IPS-15b (cell line): ENCODE results near the gene FUT8.

Experiments
- H3K27me3 ChIP-seq: one replicate; pipeline ENCODE4 v1.6.1; 2013; ENCODE audit warnings: low read length; ENCODE audit not compliant: control insufficient read depth, insufficient read depth
- H3K36me3 ChIP-seq: one replicate; pipeline ENCODE4 v1.6.1; 2013; ENCODE audit warnings: low read length; ENCODE audit not compliant: control insufficient read depth, insufficient read depth
- H3K4me1 ChIP-seq: one replicate; pipeline ENCODE4 v1.6.1; 2013; ENCODE audit warnings: mild to moderate bottlenecking, low read length; ENCODE audit not compliant: control insufficient read depth, insufficient read depth
- H3K4me3 ChIP-seq: one replicate; pipeline ENCODE4 v1.5.1; 2013; ENCODE audit warnings: low read depth, low read length
- H3K9ac ChIP-seq: one replicate; pipeline ENCODE4 v1.6.1; 2013; ENCODE audit warnings: low read depth, mild to moderate bottlenecking, low read length
- H3K9me3 ChIP-seq: one replicate; pipeline ENCODE4 v1.6.1; 2013; ENCODE audit warnings: mild to moderate bottlenecking, low read length; ENCODE audit not compliant: control insufficient read depth, insufficient read depth

FUT8 gene

GRCh38 chr14:65482757-65483438, 70.4 kb downstream of the FUT8 start:
- H3K4me3 ChIP-seq = no peak overlapping the region
- no peaks in the 10 kb centered on the region for H3K36me3 ChIP-seq
- no peaks in the 10 kb centered on the region for H3K27me3 ChIP-seq
- peaks cover 24% of the 10 kb centered on the region for H3K4me1 ChIP-seq
- H3K9me3 ChIP-seq = no peaks in the 10 kb centered on the region
- H3K9ac ChIP-seq = no peak overlapping the region

DNA sequence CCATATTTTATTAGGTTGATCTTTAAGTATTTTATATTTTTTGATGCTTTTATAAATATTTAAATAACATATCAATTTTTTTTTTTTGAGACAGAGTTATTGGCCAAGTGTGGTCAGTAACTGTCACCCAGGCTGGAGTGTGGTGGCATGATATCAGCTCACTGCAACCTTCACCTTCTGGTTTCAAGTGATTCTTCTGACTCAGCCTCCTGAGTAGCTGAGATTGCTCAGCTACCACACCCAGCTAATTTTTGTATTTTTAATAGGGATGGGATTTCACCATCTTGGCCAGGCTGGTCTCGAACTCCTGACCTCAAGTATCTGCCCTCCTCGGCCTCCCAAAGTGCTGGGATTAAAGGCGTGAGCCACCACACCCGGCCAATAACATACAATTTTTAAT, 71.1 kb downstream of the FUT8 start:
- Histone ChIP-seq H3K9me3 (no peaks in the 10 kb centered on the region), H3K9ac (no peak overlapping the region), H3K27me3 (no peaks in the 10 kb centered on the region), H3K36me3 (no peaks in the 10 kb centered on the region), H3K4me3 (no peak overlapping the region), H3K4me1 (peaks cover 23% of the 10 kb centered on the region)

DNA sequence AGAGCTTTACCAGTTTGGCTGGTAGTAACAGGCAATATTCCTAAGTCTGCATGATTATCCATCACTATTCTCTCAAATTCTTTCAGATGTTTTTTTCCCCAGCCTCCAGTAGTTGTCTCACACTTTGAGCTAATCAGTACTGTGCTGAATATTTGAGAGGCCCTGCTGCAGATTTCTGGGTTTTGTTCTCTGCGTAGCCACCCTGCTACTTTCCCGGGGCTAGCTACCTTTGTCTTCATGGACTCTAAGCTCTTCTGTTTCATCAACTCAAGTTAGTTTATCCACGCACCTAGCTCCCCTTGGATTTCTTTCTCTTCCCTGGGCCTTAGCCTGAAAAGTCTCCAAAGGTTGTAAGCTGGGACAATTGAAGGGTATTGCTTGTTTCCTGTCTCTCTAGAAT, 73.0 kb downstream of the FUT8 start:
- no peak overlapping the region for H3K4me3 ChIP-seq
- no peaks in the 10 kb centered on the region for H3K36me3 ChIP-seq
- no peaks in the 10 kb centered on the region for H3K9me3 ChIP-seq
- no peaks in the 10 kb centered on the region for H3K27me3 ChIP-seq
- no peak overlapping the region for H3K9ac ChIP-seq
- peaks cover 19% of the 10 kb centered on the region for H3K4me1 ChIP-seq

DNA sequence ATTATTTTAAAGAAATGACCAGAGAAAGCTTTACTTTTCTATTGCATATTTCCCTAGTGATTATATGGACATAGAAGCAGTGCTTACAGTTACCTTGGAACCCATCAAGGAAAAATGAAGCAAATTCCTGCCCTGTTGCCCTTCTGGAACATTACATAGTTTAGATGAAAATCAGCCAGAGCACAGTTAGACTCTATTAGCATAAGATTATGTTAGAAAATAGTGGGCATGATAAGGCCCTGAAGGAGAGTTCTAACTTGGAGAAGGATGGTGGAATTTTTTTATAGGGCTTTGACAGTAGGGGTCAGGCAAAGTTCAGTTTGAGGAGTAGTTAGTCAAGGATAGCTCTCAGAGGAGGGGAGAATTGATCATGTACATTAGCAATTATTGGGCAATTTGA, 74.3 kb downstream of the FUT8 start:
- H3K4me1 ChIP-seq = peaks cover 19% of the 10 kb centered on the region
- H3K36me3 ChIP-seq = no peaks in the 10 kb centered on the region
- H3K4me3 ChIP-seq = no peak overlapping the region
- no peaks in the 10 kb centered on the region for H3K27me3 ChIP-seq
- H3K9ac ChIP-seq = no peak overlapping the region
- no peaks in the 10 kb centered on the region for H3K9me3 ChIP-seq

DNA sequence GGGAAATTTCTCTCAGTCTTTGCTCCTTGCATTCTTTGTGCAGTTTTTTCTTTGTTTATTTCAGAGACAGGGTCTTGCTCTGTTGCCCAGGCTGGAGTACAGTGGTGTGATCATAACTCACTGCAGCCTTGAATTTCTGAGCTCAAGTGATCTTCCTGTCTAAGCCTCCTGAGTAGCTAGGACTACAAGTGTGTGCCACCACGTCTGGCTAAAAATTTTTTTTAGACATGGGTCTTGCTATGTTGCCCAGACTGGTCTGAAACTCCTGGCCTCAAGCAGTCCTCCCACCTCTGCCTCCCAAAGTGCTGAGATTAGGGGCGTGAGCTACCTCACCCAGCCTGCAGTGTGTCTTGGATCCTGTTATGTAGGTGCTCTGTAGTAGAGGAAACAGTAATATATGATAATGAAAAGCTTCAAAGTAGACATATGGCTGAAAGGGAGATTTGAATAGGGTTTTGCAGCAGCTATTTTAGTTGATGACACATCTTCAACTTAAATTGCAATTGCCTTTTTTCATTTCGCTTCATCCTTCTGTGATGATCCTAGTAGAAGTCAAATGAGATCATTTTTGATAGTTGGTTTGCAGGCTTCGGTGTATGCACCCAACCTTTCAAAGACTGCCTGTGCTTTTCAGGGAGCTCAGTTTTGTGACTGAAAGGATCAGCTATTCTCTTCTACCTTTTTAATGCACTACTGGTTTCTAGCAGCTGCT, 75.4 kb downstream of the FUT8 start:
- H3K27me3 ChIP-seq = no peaks in the 10 kb centered on the region
- no peaks in the 10 kb centered on the region for H3K9me3 ChIP-seq
- no peaks in the 10 kb centered on the region for H3K36me3 ChIP-seq
- no peak overlapping the region for H3K9ac ChIP-seq
- peaks cover 13% of the 10 kb centered on the region for H3K4me1 ChIP-seq
- H3K4me3 ChIP-seq = no peak overlapping the region

DNA sequence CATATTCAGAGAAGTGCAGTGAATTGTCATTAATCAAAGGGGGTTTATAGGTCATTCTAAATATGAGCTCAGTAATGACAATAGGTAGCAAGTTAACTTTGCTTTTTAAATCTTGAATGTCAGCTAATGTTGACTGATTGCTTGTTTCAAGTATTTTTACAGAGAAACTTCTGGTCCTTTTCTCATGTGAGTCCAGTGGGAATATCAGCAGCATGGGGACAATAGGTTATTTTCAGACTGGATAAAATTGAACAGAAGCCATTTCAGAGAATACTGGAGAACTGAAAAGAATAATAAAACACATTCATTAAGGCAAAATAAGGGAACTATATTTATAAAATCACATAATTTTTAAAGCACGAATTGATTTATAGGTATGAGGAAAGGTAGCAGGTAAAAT, 78.7 kb downstream of the FUT8 start:
- no peaks in the 10 kb centered on the region for H3K9me3 ChIP-seq
- no peaks in the 10 kb centered on the region for H3K27me3 ChIP-seq
- no peaks in the 10 kb centered on the region for H3K36me3 ChIP-seq
- H3K4me3 ChIP-seq = no peak overlapping the region
- peaks cover 5% of the 10 kb centered on the region for H3K4me1 ChIP-seq
- H3K9ac ChIP-seq = no peak overlapping the region

DNA sequence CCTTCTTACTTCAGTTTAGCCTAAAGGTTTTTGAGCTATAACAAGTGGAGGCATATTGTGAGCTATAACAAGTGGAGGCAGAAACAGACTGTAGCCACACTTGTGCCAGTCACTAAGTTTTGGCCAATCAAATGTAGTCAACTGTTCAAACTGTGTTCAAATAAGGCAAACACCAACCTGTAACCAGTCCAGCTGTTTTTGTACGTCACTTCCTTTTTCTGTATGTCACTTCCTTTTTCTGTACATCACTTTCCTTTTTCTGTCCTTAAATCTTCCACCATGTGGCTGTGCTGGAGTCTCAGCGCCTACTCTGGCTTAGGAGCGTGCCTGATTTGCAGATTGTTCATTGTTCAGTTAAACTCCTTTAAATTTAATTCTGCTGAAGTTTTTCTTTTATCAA, 79.7 kb downstream of the FUT8 start:
- H3K27me3 ChIP-seq = no peaks in the 10 kb centered on the region
- no peak overlapping the region for H3K9ac ChIP-seq
- H3K36me3 ChIP-seq = no peaks in the 10 kb centered on the region
- H3K9me3 ChIP-seq = no peaks in the 10 kb centered on the region
- peaks cover 5% of the 10 kb centered on the region for H3K4me1 ChIP-seq
- no peak overlapping the region for H3K4me3 ChIP-seq

DNA sequence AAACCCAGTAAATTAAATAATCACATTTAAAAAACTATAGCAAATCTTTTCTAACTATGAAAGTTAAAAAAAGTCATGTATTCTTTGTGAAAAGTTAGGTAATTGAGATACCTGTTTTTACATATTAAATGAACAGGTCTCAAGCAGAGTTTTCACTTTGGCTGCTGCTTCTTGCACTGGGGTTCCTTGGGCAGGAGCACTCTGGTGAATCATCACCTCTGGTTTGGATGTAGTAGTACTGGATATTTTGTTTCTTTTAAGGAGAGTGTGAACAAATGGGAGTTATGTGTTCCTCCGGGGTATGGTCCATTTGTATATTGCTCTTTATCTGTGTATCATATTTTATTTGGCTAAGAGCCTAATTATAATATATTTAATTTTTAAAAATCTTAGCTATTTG, 82.7 kb downstream of the FUT8 start:
- Histone ChIP-seq H3K4me3 (no peak overlapping the region), H3K27me3 (no peaks in the 10 kb centered on the region), H3K9ac (no peak overlapping the region), H3K36me3 (no peaks in the 10 kb centered on the region), H3K4me1 (no peaks in the 10 kb centered on the region), H3K9me3 (no peaks in the 10 kb centered on the region)

GRCh38 chr14:65496178-65496993, 83.9 kb downstream of the FUT8 start:
- H3K9me3 ChIP-seq = no peaks in the 10 kb centered on the region
- H3K36me3 ChIP-seq = no peaks in the 10 kb centered on the region
- no peak overlapping the region for H3K4me3 ChIP-seq
- H3K4me1 ChIP-seq = no peaks in the 10 kb centered on the region
- no peaks in the 10 kb centered on the region for H3K27me3 ChIP-seq
- H3K9ac ChIP-seq = no peak overlapping the region

DNA sequence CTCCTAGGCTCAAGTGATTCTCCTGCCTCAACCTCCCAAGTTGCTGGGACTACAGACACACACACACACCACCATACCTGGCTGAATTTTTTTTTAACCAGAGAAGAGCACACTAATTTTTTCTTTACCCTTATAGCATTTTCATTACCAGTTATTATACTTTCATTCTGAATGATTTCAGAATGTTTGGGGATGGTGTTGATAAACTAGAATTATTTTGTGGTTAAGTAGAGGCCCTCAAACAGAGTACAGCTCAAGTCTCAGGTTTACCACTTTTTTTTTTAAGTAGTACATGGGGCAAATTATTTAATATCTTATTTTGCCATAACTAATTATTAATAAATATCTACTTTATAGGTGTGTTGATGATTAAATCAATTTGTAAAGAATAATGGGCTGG, 86.6 kb downstream of the FUT8 start:
- Histone ChIP-seq H3K9ac (no peak overlapping the region), H3K27me3 (peaks cover 4% of the 10 kb centered on the region), H3K4me1 (no peaks in the 10 kb centered on the region), H3K9me3 (no peaks in the 10 kb centered on the region), H3K4me3 (no peak overlapping the region), H3K36me3 (no peaks in the 10 kb centered on the region)

DNA sequence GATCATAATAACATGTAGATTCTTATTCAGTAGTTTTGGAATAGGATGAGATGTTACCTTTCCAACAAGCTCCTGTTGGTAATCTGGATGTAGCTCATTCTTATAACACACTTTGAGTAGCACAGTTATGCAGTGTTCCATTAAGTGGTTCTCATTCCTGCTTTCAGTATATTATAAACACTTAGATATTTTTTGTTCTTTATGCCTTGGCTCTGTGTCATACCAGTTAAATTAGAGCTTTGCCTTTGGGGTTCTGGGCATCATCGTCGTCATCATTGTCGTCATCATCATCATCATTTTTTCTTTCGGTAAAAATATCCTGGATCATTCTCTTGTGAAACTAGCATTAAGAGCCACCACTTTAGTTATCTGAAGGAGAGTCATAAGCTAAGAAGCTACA, 87.5 kb downstream of the FUT8 start:
- Histone ChIP-seq H3K9me3 (no peaks in the 10 kb centered on the region), H3K9ac (no peak overlapping the region), H3K27me3 (peaks cover 9% of the 10 kb centered on the region), H3K36me3 (no peaks in the 10 kb centered on the region), H3K4me3 (no peak overlapping the region), H3K4me1 (no peaks in the 10 kb centered on the region)

DNA sequence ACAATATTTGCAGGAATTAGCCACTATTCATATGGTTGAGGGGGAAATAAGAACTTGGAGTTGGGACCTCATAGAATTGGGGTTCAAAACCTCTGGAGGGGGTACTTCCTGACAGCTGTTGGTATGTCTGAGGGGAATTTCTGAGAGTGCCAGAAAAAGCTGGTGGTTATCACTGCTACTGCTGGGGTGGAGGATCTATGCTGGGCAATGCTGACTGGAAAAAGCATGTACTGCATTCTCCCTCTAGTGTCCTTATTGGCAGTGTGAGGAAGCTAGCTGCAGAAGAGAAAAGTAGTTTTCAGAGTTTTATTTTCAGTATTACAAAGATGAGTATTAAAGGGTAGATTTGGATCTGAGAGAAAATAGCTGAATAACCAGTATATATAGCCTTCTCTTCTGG, 88.8 kb downstream of the FUT8 start:
- Histone ChIP-seq H3K27me3 (peaks cover 18% of the 10 kb centered on the region), H3K4me3 (no peak overlapping the region), H3K36me3 (no peaks in the 10 kb centered on the region), H3K9ac (no peak overlapping the region), H3K4me1 (no peaks in the 10 kb centered on the region), H3K9me3 (no peaks in the 10 kb centered on the region)
